ENCODE data around the gene ZFP36L2. TPM values are rescaled to one million over a fixed set of nuclear protein-coding genes. Genes with fewer than 3 reads are reported as not detected.

ZFP36L2 gene
- total and polyA plus RNA-seq, 10 donors = 72.4 to 223 (median 119) TPM

DNA sequence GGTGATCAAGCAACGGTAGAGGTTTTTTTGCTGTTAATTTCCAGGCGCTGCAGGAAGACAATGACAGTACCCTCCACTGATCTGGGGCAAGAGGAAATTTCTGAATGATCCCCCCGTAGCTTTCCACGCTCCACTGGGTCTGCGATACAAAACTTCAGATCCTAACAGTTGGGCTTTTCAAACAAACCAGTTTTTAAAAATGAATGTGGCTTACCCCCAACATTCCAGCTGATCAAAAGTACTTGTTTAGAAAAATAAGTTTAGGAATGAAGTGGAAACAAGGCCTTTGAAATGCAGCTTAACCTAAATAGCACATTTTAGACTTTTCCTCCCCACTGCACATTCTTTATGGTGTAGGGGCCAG, 5.7 kb downstream of the ZFP36L2 start:
- TF ChIP-seq POLR2AphosphoS5 (IDR thresholded peaks at IDR 0.05) = no peak
- TF ChIP-seq POLR2A (IDR thresholded peaks at IDR 0.05) = no peak
- TF ChIP-seq, protein P1, sequence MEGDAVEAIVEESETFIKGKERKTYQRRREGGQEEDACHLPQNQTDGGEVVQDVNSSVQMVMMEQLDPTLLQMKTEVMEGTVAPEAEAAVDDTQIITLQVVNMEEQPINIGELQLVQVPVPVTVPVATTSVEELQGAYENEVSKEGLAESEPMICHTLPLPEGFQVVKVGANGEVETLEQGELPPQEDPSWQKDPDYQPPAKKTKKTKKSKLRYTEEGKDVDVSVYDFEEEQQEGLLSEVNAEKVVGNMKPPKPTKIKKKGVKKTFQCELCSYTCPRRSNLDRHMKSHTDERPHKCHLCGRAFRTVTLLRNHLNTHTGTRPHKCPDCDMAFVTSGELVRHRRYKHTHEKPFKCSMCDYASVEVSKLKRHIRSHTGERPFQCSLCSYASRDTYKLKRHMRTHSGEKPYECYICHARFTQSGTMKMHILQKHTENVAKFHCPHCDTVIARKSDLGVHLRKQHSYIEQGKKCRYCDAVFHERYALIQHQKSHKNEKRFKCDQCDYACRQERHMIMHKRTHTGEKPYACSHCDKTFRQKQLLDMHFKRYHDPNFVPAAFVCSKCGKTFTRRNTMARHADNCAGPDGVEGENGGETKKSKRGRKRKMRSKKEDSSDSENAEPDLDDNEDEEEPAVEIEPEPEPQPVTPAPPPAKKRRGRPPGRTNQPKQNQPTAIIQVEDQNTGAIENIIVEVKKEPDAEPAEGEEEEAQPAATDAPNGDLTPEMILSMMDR (IDR thresholded peaks at IDR 0.05 in 8 of 11, conservative IDR thresholded peaks at IDR 0.05 in 3 of 11) = no peak
- no peaks in the 10 kb centered on the region for H3K9me3 ChIP-seq
- peaks cover 0 to 47% (median 28%) of the 10 kb centered on the region in 6 donors for H3K36me3 ChIP-seq
- peak overlapping the region; percentile 93 to 100 (median 99) for H3K27ac ChIP-seq
- intact Hi-C loops (cut with DNase I; ENCODE audit: low total_unique reads) = loop anchor here (5.0 to 10.0 kb wide), 2 partner anchors 88 to 246 kb away; no protein-coding TSS in a partner anchor
- no peaks in the 10 kb centered on the region for H3K27me3 ChIP-seq (replicated peaks in 1 of 7)
- peak; percentile 23 for DNase-seq
- peaks cover 30 to 78% (median 65%) of the 10 kb centered on the region in 6 donors for H3K4me1 ChIP-seq
- WGBS, 5 donors = 4 to 18% (median 8%) methylated on average over 5 of the region's 5 CpGs
- H3K4me3 ChIP-seq = peak overlapping the region; percentile 73 to 99 (median 90)

- WGBS, 5 donors = 1 to 3% (median 2%) methylated on average over 9 to 10 of the region's 10 CpGs
- no peak for DNase-seq
- Histone ChIP-seq H3K4me3 (peak overlapping the region in 7 of 8 donors; percentile 73 to 99 (median 92)), H3K9me3 (no peaks in the 10 kb centered on the region), H3K36me3 (peaks cover 0 to 42% (median 27%) of the 10 kb centered on the region in 6 donors), H3K4me1 (peaks cover 30 to 82% (median 66%) of the 10 kb centered on the region in 6 donors), H3K27me3 (replicated peaks in 1 of 7) (no peaks in the 10 kb centered on the region), H3K27ac (peak overlapping the region; percentile 93 to 100 (median 99))
- intact Hi-C loops (cut with DNase I; ENCODE audit: low total_unique reads) = loop anchor here (5.0 to 10.0 kb wide), 2 partner anchors 88 to 245 kb away; no protein-coding TSS in a partner anchor
- TF ChIP-seq, protein P1 (IDR thresholded peaks at IDR 0.05 in 8 of 11, conservative IDR thresholded peaks at IDR 0.05 in 3 of 11) = peak in 2 of 11 experiments; percentile 4 to 7
- TF ChIP-seq POLR2A (IDR thresholded peaks at IDR 0.05) (peak in 1 of 3 donors; percentile 8), POLR2AphosphoS5 (IDR thresholded peaks at IDR 0.05) (peak in 1 of 3 donors; percentile 6)
Observed at GRCh38 chr2:43220229-43220751, 6.1 kb downstream of the ZFP36L2 start.

DNA sequence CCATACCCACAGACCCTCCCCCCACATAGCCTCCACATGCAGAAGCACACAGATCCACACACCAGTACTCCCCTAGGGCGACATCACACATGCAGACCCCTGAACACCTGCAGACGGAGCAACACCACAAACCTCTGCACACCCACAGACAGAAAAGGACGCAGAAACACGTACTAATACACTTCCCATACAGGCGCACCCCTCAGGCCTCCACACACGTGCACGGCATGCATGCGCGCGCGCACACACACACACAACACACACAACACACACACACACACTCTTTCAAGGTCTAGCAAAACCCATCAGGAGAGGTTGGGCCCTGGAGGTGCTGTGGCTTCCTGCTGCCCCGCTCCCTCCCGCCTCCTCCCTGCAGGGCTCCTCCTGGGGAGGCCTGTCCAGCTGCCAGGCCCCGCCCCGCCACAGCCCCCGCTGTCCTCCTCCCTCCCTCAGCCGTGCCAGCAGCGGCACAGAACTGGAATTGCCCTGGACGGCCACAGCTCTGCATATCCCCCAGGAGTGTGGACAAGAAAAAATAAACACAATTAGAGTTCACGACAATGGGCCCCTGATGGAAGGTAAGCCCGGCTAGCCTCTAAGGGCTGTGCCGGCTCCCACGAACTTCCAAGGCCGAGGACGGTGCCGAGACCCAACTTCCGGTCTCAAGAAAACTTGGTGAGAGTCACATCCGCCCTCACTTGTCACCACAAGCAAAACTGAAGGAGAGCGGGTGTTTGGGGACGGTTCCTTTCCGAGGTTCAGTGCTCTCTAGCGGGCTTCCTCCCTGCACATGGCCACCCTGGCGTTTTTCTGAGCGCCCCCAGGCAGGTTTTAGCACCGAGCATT, 6.8 kb downstream of the ZFP36L2 start:
- peak; percentile 97 for DNase-seq
- 0 to 2% (median 1%) methylated on average over 19 to 35 of the region's 35 CpGs for WGBS, 5 donors
- Histone ChIP-seq H3K4me3 (peak overlapping the region; percentile 26 to 99 (median 90)), H3K9me3 (no peaks in the 10 kb centered on the region), H3K36me3 (peaks cover 0 to 36% (median 20%) of the 10 kb centered on the region in 6 donors), H3K27ac (peak overlapping the region; percentile 93 to 100 (median 99)), H3K27me3 (replicated peaks in 1 of 7) (no peaks in the 10 kb centered on the region), H3K4me1 (peaks cover 30 to 88% (median 66%) of the 10 kb centered on the region in 6 donors)
- intact Hi-C loops (cut with DNase I; ENCODE audit: low total_unique reads) = loop anchor here (5.0 to 10.0 kb wide), 2 partner anchors 87 to 245 kb away; no protein-coding TSS in a partner anchor
- TF ChIP-seq, protein P1 (IDR thresholded peaks at IDR 0.05 in 8 of 11, conservative IDR thresholded peaks at IDR 0.05 in 3 of 11) = peak in 2 of 11 experiments; percentile 4 to 14
- TF ChIP-seq POLR2AphosphoS5 (IDR thresholded peaks at IDR 0.05) (peak; percentile 90 to 97 (median 91)), POLR2A (IDR thresholded peaks at IDR 0.05) (peak in 2 of 3 donors; percentile 61 to 89)

All from spleen (tissue), 11 donors.